Activated CD4-positive, alpha-beta T cell treated with anti-CD3 and anti-CD28 coated beads, Interleukin-2, amount 50 U/mL, for 48 hours (primary cell): ENCODE results near the gene SLC22A25.
"Not testable (repeated sequence)": the region's sequence is repeated elsewhere in the genome, so short reads cannot be mapped to it uniquely, and the experiment has no call there.

Source experiments
- DNase-seq, 2 experiments: peaks; one replicate each; pipeline ENCODE4 v3.0.0-alpha.2; 2020

SLC22A25 gene

GRCh38 chr11:63243533-63243932 lies at the start of gene SLC22A25:
TSS of gene SLC22A25 (minus strand) at chr11:63243599. CDS start at chr11:63229652, 13,947 bp downstream.
- DNase-seq = no peak

DNA sequence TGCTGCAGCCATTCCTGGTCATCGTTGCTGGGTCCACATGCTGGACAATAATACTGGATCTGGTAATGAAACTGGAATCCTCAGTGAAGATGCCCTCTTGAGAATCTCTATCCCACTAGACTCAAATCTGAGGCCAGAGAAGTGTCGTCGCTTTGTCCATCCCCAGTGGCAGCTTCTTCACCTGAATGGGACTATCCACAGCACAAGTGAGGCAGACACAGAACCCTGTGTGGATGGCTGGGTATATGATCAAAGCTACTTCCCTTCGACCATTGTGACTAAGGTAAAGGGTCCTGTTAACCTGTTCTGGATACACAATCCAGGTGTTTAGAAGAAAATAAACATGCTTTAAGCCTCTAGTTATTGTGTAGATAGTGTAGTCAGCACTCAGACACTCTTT lies 46.9 kb upstream of the SLC22A25 start:
- DNase-seq = no peak

DNA sequence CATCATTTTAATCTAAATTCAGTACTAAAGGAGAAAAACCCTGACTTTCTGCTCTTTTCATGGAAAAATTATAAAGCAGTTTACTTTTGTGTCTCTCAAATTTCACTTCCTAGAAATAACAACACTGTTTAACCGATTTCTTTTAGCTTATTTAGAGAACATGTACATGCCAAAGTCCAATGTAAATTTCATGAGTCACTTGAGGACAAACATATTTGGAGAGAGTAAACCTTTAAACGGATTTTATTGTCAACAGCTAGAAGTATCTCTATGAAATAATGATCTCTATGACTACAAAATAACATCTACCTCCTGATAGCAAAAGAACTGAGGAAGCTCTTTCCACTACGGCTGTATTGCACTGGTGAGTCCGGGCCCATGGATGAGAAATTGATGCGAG lies 46.3 kb upstream of the SLC22A25 start:
- no peak for DNase-seq

- no peak for DNase-seq
Observed at GRCh38 chr11:63282579-63282978, 39.2 kb upstream of the SLC22A25 start.

GRCh38 chr11:63280920-63281319 lies 37.5 kb upstream of the SLC22A25 start:
- no peak for DNase-seq

DNA sequence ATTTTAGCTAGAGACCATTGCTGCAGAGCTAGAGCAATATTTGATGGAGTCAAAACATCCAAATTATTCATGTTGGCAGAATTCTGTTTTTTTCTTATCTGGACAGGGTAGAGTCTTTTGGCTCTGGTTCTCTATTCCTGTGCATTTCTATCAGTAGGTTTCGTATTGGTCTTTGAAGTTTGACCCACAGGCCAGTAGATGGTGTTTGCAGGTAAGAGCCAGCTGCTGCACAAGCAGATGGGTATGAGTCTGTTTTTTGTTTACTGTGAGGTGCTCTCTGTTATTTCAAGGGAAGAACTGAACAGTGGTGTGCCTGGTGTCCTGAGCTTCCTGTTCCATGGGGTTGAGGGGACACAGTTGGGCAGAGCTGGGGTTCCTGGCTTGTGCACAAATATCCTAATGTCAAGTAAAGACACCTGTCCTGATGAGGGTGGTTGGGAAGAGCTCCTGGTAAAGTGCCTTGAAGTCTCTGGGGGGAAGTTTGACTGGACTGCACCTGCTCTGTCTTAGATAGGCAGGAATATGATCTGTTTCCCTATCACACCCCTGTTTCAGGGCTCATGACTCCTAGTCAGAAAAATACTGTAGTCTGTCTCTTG lies 34.0 kb upstream of the SLC22A25 start:
- no peak for DNase-seq

GRCh38 chr11:63274776-63275175 lies 31.4 kb upstream of the SLC22A25 start:
- DNase-seq = no peak

GRCh38 chr11:63273685-63274084 lies 30.3 kb upstream of the SLC22A25 start:
- DNase-seq = no peak

- no peak for DNase-seq
Observed at GRCh38 chr11:63262547-63262946, 19.1 kb upstream of the SLC22A25 start.

DNA sequence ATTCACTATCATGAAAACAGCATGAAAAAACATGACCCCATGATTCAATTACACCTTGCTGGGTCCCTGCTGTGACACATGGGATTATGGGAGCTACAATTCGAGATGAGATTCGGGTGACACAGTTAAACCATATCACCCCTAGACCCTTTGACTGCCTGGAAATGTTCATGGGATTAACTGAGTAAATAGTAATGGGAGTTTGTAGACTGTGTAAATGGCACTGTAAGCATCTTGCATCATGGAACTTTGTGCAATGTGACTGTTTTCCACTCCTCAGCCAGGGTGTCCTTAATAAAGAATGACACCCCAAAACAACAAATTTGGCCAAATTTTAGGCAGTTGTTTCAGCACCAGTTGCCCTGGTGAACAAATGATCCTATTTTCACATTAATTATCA lies 7.9 kb upstream of the SLC22A25 start:
- no peak for DNase-seq

GRCh38 chr11:63250162-63251050 lies 7.0 kb upstream of the SLC22A25 start:
- DNase-seq = no peak

DNA sequence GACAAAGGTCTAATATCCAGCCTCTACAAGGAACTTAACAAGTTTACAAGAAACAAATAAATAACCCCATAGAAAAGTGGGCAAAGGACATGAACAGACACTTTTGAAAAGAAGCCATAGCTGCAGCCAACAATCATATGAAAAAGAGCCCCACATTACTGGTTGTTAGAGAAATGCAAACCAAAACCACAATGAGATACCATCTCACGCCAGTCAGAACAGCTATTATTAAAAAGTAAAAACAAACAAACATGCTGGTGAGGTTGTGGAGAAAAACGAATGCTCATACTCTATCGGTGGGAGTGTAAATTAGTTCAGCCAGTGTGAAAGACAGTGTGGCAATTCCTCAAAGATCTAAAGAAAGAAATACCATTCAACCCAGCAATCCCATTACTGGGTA lies 5.6 kb upstream of the SLC22A25 start:
- no peak for DNase-seq

GRCh38 chr11:63247237-63248002 lies 4.0 kb upstream of the SLC22A25 start:
- not testable (repeated sequence) for DNase-seq

DNA sequence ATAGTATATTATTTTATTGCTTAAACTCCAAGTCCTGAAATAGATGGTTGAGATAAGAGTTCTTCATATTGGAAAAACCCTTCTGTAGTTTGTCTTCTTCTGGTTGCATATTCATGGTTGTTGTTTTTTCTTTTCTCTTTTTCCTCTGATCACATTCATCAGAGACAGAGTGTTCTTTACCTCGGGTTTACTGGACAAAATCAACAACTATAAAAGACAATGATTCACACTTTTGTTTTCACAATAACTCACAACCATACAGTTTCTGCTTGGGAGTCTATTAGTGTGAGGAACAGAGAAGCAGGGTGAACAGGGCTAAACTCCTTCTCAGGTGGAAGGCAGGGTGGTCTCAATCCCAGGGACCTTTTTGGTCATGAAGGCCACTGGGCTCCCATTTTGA lies 2.6 kb upstream of the SLC22A25 start:
- no peak for DNase-seq

- no peak for DNase-seq
Observed at GRCh38 chr11:63244862-63245261, 1.5 kb upstream of the SLC22A25 start.

DNA sequence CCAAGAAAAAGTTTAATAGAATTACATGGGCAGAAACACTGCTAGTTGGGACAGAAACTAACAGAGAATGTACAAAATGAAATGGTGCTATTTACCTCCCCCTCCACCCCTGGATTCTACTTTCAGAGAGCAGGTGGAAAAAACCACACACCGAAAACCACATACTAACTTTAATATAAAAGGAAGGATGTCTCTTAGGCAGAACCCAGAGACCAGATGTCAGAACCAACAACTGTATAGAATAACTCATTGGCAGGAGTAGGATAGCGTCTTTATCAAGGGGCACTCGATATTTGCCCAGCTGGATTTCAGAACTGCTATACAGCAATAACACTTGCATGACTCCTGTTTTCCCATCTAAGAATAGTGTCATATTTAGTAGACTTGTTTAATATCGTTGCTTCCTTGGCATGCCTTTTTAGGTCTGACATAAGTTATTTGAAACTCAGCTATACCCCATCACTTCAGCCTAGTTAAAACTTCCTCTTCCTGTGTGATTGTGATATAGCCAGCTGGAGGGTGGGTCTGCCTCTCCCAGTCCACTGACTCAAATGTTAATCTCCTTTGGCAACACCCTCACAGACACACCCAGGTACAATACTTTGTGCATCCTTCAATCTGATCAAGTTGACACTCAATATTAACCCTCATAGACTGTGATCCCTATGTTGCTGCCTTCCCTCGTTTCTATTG lies 1.2 kb downstream of the SLC22A25 start:
- no peak for DNase-seq

DNA sequence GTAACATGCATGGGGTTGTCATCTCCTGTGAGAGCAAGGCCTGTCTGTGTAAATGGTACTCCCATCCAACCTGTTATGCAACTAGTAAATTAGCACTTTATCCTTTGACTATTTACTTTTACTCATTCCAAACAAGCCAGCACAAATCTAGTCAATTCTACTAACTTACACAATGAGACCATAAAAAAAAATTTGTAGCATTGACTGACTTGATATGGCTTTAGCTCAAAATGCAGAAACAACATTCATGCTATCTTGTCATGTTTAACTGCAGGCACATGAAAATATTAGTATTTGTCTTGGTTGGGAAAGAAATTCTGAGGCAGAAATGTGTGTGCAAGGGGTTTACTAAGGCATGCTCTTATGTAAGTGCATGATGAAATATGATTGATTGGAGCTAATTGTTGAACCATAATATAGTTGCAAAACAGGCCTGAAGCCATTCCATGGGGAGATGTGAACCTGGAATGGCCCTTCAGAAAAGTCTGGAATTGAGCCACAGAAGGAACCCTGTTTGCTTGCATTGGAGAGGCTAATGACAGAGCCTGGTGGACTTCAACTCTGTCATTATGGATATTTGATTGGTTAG lies 2.5 kb downstream of the SLC22A25 start:
- DNase-seq = no peak

DNA sequence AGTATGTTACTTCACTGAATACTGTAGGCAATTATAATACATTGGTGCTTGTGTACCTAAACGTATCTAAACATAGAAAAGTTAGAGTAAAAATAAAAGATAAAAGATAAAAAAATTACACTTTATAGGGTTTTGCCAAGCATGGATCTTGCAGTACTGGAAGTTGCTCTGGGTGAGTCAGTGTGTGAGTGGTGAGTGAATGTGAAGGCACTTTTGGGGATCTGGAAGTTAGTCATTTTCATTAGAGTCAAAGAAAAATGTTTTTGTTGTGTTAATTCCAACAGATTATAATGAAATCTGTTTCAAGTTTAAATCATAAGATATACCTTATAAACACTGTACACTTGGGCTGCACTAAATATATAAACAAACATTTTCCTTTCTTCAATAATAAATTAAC lies 3.3 kb downstream of the SLC22A25 start:
- DNase-seq = no peak

DNA sequence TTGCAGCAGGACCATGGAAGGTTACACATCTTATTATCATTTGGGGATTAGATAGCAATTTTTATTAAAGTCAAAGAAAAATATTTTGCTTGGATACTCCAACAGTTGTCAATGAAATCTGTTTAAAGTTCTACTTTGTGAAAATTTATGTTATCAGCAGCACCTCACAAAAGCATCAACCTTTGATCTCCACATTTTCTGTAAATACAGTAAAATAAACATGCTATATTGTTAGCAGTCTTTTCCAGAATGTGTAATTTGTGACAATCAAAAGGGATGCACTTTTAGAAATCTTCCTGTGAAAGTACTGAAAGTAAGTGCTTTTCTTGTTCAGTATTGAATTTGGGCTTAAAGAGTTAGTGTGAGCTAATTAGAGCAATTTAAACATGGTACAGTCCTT lies 4.1 kb downstream of the SLC22A25 start:
- DNase-seq = no peak

DNA sequence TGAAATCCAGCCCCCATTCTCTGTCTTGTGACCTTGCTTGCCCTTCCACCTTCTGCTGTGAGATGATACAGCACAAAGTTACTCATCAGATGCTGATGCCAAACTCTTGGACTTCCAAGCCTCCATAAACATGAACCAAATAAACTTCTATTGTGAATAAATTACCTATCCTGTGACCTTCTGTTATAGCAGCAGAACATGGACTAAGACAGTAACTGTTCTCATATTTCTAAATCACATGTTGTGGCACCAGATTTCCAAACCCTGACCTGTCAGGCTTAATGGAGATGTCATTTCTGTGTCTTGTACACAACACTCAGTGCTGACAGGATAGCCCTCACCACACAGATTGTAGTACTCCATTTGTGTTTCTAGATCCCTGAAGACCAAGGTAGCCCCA lies 6.0 kb downstream of the SLC22A25 start:
- DNase-seq = no peak

- DNase-seq = not testable (repeated sequence)
Observed at GRCh38 chr11:63235471-63236461, 7.6 kb downstream of the SLC22A25 start.
